OCI-LY1 (cell line): ENCODE results near the gene RASA3.

Experiments
- H2AFZ ChIP-seq: fragments of 200-600 bp; sonication (generic), shearing (Covaris generic); 2 replicates; pipeline ENCODE4 v1.6.0; 2014; ENCODE audit warnings: antibody characterized with exemption, mild to moderate bottlenecking, low read length
- H3F3A ChIP-seq: fragments of 200-600 bp; sonication (generic), shearing (Covaris generic); 2 replicates; pipeline ENCODE4 v1.6.0; 2014; ENCODE audit warnings: mild to moderate bottlenecking, antibody characterized with exemption, low read length, moderate library complexity; ENCODE audit not compliant: insufficient read depth
- H3K27ac ChIP-seq: fragments of 200-600 bp; sonication (generic); 2 replicates; pipeline ENCODE4 v1.5.1; 2014; ENCODE audit warnings: low read length, mixed run types, mild to moderate bottlenecking, low read depth; ENCODE audit not compliant: poor library complexity, severe bottlenecking
- H3K27me3 ChIP-seq: fragments of 200-600 bp; sonication (generic); 2 replicates; pipeline ENCODE4 v1.6.0; 2014; ENCODE audit warnings: antibody characterized with exemption, mild to moderate bottlenecking, low read length, moderate library complexity; ENCODE audit not compliant: insufficient read depth
- H3K36me3 ChIP-seq: fragments of 200-600 bp; sonication (generic); 2 replicates; pipeline ENCODE4 v1.6.1; 2014; ENCODE audit warnings: mild to moderate bottlenecking, antibody characterized with exemption, low read length, moderate library complexity, mixed read lengths; ENCODE audit not compliant: insufficient read depth
- H3K4me1 ChIP-seq: fragments of 200-600 bp; sonication (generic); 2 replicates; pipeline ENCODE4 v1.5.1; 2014; ENCODE audit warnings: mild to moderate bottlenecking, low read length, moderate library complexity; ENCODE audit not compliant: insufficient read depth, severe bottlenecking
- H3K4me2 ChIP-seq: fragments of 200-600 bp; sonication (generic), shearing (Covaris generic); 2 replicates; pipeline ENCODE4 v1.6.1; 2014; ENCODE audit warnings: low read length
- H3K4me3 ChIP-seq: fragments of 200-600 bp; sonication (generic); 2 replicates; pipeline ENCODE4 v1.5.1; 2014; ENCODE audit warnings: low read length, low read depth, mild to moderate bottlenecking, mixed read lengths; ENCODE audit not compliant: poor library complexity, severe bottlenecking
- H3K79me2 ChIP-seq: fragments of 200-600 bp; shearing (Covaris generic); 2 replicates; pipeline ENCODE4 v1.6.1; 2016; ENCODE audit warnings: mixed run types, low read length, mixed read lengths; ENCODE audit not compliant: insufficient read depth
- H3K9ac ChIP-seq: fragments of 200-600 bp; sonication (generic), shearing (Covaris generic); 2 replicates; pipeline ENCODE4 v1.6.1; 2014; ENCODE audit warnings: mild to moderate bottlenecking, low read length, mixed read lengths
- H3K9me2 ChIP-seq: fragments of 200-600 bp; sonication (generic), shearing (Covaris generic); 2 replicates; pipeline ENCODE4 v1.6.1; 2014; ENCODE audit warnings: low read depth, mild to moderate bottlenecking, low read length, mixed read lengths
- H3K9me3 ChIP-seq: fragments of 200-600 bp; shearing (Covaris generic); 2 replicates; pipeline ENCODE4 v1.6.1; 2014; ENCODE audit warnings: low read length, mixed read lengths
- H4K20me1 ChIP-seq: fragments of 200-600 bp; sonication (generic), shearing (Covaris generic); 2 replicates; pipeline ENCODE4 v1.6.0; 2016; ENCODE audit warnings: mild to moderate bottlenecking, low read length; ENCODE audit not compliant: insufficient read depth
- CTCF ChIP-seq: fragments of 200-600 bp; sonication (generic), shearing (Covaris generic); IDR thresholded peaks from 2 replicates; pipeline ENCODE4 v1.5.1; 2017; ENCODE audit warnings: mild to moderate bottlenecking, antibody characterized with exemption, low read length, moderate library complexity, mixed read lengths
- EZH2 ChIP-seq: fragments of 200-600 bp; sonication (generic), shearing (Covaris generic); IDR thresholded peaks from 2 replicates; pipeline ENCODE4 v1.8.0; 2017; ENCODE audit warnings: borderline replicate concordance, mixed run types, mild to moderate bottlenecking, antibody characterized with exemption, low read length, moderate library complexity, mixed read lengths

RASA3 gene

GRCh38 chr13:114067381-114067885 is 65.0 kb downstream of the RASA3 start:
- Histone ChIP-seq H3K36me3 (no peaks in the 10 kb centered on the region), H3K9me3 (no peaks in the 10 kb centered on the region), H3K4me1 (peaks cover 52% of the 10 kb centered on the region), H3K4me2 (peak overlapping the region; percentile 61), H3K9me2 (no peaks in the 10 kb centered on the region), H4K20me1 (no peaks in the 10 kb centered on the region), H3K9ac (peak overlapping the region; percentile 2; the same call in 1 of the 2 replicates), H3K79me2 (no peaks in the 10 kb centered on the region), H2AFZ (no peak overlapping the region), H3K27ac (peak overlapping the region; percentile 81), H3K27me3 (no peaks in the 10 kb centered on the region), H3F3A (no peaks in the 10 kb centered on the region), H3K4me3 (peak overlapping the region; percentile 1)
- TF ChIP-seq EZH2 (no peak), CTCF (no peak)

GRCh38 chr13:114066956-114067355 is 65.5 kb downstream of the RASA3 start:
- peak overlapping the region; percentile 1 for H3K4me3 ChIP-seq
- peaks cover 52% of the 10 kb centered on the region for H3K4me1 ChIP-seq
- H3K27me3 ChIP-seq: no peaks in the 10 kb centered on the region
- H3K79me2 ChIP-seq: no peaks in the 10 kb centered on the region
- H3K36me3 ChIP-seq: no peaks in the 10 kb centered on the region
- H2AFZ ChIP-seq: no peak overlapping the region
- H3K9ac ChIP-seq: peak overlapping the region; percentile 2; the same call in 1 of the 2 replicates
- peak overlapping the region; percentile 81 for H3K27ac ChIP-seq
- no peaks in the 10 kb centered on the region for H4K20me1 ChIP-seq
- no peaks in the 10 kb centered on the region for H3K9me3 ChIP-seq
- H3K9me2 ChIP-seq: no peaks in the 10 kb centered on the region
- H3K4me2 ChIP-seq: peak overlapping the region; percentile 61
- TF ChIP-seq CTCF: no peak
- no peak for TF ChIP-seq EZH2
- no peaks in the 10 kb centered on the region for H3F3A ChIP-seq

- no peaks in the 10 kb centered on the region for H3K36me3 ChIP-seq
- no peaks in the 10 kb centered on the region for H3K79me2 ChIP-seq
- no peaks in the 10 kb centered on the region for H3K27me3 ChIP-seq
- H3K4me3 ChIP-seq: peak overlapping the region; percentile 47
- peaks cover 52% of the 10 kb centered on the region for H3K4me1 ChIP-seq
- no peaks in the 10 kb centered on the region for H3K9me3 ChIP-seq
- peak overlapping the region; percentile 61 for H3K4me2 ChIP-seq
- no peaks in the 10 kb centered on the region for H3K9me2 ChIP-seq
- H3K27ac ChIP-seq: peak overlapping the region; percentile 81
- no peaks in the 10 kb centered on the region for H3F3A ChIP-seq
- TF ChIP-seq EZH2 (no peak), CTCF (no peak)
- no peak overlapping the region for H2AFZ ChIP-seq
- peak overlapping the region; percentile 51 for H3K9ac ChIP-seq
- H4K20me1 ChIP-seq: no peaks in the 10 kb centered on the region
These were observed 66.3 kb downstream of the RASA3 start for GRCh38 chr13:114065926-114066774.
